ENCODE measurements around the gene EPB41L5.
"Not testable (repeated sequence)": the region's sequence is repeated elsewhere in the genome, so short reads cannot be mapped to it uniquely, and the experiment has no call there.

The EPB41L5 gene

DNA sequence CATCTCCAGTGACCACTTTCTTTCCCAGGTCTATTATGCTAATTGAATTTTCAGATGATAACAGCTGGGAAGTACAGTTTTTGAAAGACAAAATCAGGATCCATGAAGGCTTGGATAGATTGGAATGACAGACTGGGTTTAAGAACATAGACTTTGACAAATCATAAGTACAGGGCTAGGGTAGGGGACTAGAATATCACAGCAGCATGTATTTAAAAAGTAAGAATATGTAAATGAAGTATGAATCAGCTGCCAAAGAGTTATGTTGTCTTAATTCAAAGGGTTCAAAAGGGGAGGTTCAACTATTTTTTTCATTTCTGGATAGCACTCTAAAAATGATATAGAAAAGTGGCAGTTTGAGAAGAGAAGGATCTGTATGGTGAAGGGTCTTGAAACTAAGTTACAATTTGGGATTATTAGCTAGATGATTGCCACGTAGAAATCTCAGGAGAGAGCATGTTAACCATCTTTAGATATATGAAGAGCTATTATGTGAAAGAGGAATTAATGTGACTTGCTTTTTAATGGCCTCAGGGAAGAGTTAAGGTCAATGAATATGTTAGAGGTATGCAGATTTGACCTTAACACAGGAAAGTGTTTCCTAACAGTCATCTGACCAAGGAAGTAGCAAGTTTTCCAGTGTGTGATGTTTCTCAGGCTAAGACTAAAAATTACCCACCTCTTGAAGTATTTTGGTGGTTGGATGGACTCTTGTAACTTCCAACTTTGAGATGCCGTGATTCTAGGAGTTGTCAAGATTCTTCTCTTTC is 128.6 kb downstream of the EPB41L5 start:
- no peak for DNase-seq (ENCODE audit: low read depth, low spot score)

DNA sequence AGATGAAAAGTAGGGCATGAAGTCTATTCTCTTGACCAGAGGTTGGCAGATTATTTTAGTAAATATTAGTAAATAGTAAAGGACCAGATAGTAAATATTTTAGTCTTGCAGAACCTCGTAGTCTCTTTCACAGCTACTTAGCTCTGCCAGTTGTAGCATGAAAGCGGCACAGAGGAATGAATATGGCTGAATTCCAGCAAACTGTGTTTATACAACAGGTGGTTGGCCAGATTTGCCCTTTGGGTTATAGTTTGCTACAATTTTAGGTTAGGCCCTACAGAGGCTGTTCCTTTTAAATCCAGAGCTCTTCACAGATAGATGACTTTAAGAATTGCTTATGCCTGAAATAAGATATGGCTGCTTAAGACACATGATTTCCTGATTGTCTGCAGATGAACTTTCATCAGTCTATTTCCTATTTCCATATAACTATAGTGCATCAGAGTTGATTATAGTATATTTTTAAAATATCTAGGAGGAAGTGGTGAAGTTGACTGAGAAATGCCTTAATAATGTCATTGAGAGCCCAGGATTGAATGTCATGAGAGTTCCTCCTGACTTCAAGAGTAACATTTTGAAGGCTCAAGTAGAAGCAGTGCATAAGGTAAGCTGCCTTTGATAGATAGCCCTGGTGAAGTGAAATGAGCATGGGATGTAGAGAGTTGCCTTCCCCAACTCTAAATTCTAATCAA is 129.8 kb downstream of the EPB41L5 start:
- DNase-seq (ENCODE audit: low read depth, low spot score), result no peak

DNA sequence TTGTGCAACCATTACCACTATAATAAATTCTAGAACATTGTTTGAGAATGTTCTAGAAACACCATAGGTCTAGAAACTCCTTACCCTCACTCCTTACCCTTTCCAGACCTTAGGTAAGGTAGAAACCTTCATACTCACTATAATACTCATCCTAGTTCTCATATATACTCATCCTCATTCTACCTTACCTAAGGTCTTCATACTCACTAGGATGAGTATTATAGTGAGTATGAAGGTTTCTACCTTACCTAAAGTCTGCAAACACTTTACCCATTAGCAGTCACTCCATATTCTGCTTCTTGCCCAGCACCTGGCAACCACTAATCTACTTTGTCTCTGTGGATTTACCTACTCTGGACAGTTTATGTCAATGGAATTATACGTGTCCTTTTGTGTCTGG is 135.4 kb downstream of the EPB41L5 start:
- DNase-seq (ENCODE audit: low read depth, low spot score), result no peak

DNA sequence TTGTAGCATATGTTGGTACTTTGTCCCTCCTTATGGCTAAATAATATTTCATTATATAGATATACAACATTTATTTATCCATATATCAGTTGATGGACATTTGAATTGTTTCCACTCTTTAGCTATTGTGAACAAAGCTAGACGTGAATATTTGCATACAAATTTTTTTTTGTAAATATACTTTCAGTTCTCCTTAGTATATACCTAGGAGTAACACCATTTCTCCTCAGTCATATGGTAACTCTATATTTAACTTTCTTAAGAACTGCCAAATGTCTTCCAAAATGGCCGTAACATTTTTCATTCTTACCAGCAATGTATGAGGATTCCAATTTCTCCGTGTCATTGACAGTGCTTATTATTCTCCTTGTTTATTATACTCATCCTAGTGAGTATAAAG is 135.8 kb downstream of the EPB41L5 start:
- DNase-seq (ENCODE audit: low read depth, low spot score), result no peak

DNA sequence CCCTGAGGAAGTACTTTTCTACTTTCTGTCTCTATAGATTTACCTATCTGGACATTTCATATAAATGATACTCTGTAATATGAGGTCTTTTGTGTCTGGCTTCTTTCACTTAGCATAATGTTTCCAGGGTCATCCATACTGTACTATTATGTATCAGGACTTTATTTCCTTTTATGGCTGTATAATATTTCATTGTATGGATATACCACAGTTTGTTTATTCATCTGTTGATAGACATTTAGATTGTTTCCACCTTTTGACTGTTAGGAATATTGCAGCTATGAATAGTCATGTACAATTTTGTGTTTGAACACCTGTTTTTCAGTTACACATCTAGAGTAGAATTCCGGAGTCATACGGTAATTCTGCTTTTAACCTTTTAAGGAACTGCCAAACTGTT is 136.5 kb downstream of the EPB41L5 start:
- no peak for DNase-seq (ENCODE audit: low read depth, low spot score)

DNA sequence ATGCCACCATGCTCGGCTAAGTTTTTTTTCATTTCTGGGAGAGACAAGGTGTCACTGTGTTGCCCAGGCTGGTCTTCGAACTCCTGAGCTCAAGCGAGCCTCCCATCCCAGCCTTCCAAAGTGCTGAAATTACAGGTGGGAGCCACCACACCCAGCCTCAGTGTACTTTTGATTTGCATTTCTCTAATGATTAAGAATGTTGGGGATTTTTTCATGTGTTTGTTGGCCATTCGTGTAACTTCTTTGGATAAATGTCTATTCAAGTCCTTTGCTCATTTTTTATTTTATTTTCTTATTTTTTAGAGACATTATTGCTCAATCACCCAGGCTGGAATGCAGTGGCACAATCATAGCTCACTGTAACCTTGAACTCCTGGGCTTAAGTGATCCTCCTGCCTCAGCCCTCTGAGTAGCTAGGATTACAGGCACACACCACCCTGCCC is 137.2 kb downstream of the EPB41L5 start:
- no peak for DNase-seq (ENCODE audit: low read depth, low spot score)

DNA sequence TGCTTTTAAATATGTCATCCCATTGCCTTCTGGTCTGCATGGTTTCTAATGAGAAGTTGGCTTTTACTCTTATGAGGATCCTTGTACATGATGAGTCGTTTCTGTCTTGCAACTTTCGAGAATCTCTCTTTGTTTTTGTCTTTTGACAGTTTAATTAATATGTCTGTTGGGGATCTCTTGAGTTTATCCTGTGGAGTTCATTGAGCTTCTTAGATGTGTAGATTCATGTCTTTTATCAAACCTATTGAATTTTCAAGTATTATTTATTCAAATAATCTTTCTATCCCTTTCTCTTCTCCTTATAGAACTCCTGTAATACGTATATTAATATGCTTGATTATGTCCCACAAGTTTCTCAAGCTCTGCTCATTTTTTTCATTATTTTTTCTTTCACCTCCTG is 142.4 kb downstream of the EPB41L5 start:
- no peak for DNase-seq (ENCODE audit: low read depth, low spot score)

DNA sequence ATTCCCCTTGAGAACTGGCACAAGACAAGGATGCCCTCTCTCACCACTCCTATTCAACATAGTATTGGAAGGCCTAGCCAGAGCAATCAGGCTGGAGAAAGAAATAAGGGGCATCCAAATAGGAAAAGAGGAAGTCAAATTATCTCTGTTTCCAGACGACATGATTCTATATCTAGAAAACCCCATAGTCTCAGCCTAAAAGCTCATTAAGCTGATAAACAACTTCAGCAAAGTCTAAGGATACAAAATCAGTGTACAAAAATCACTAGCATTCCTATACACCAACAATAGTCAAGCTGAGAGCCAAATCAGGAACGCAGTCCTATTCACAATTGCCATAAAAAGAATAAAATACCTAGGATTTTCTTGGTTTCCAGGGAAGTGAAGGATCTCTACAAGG is 145.8 kb downstream of the EPB41L5 start:
- not testable (repeated sequence) for DNase-seq (ENCODE audit: low read depth, low spot score)

DNA sequence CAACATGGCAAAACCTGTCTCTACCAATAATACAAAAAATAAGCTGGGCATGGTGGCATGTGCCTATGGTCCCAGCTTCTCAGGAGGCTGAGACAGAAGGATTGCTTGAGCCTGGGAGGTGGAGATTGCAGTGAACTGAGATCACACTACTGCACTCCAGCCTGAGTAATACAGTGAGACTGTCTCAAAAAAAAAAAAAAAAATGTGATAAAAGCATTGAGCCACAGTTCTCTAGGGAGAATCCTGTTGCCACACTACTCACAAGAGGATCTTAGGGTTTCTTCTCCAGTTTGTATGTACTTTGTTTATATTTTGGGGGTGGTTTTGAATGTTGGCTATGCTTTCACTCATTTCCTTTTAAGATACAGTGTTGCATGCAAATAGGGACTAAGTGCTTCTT is 148.3 kb downstream of the EPB41L5 start:
- DNase-seq (ENCODE audit: low read depth, low spot score), result no peak

DNA sequence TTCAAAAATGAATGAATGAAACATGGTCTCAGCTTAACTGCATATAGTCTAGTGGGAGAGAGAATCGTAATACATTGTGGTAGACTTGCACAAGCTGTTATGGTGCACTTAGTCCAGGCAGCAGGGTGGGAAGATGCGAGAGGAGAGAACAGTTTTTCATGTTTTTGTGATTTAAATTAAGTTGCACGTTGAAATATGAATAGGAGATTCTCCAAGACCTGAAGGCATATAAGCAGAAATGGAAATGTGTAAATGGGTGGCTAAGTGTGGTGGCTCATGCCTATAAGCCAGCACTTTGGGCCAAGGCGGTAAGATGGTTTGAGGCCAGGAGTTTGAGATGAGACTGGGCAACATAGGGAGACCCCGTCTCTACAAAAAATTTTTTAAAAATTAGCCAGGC is 149.8 kb downstream of the EPB41L5 start:
- DNase-seq (ENCODE audit: low read depth, low spot score), result no peak

DNA sequence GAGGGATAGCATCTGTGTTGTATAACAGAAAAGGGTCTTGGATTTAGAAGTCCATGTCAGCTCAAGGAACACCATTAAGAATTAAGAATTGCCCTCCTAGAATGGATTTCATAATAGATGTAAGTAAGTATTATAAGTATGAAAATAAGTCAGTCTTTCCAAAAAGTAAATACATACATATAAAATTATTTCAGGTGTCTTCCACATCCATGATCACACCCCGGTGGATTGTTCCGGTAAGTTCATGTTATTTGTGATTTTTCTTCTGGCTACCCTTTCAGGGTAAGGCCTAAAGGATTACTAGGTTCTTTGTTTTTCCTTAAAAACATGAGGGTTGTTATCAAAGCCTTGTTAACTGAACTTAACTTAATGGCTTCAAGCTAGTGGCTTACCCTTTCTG is 154.4 kb downstream of the EPB41L5 start:
- DNase-seq (ENCODE audit: low read depth, low spot score), result no peak

DNA sequence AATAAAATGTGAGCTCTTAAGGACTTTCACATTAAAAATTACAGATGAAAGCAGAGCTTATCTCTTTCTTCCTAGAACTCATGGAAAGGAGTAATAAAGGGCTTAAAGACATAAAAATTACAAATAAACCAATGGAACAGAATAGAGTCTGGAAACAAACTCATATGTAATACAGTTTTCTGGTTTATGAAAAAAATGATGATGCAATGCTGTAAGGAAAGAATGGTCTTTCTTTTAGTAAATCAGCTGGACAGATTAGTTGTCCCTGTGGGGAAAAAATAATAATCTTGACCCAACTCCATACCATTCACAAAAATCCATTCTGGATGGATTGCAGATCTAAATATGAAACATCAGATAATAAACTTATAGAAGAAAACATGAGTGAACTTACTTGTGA is 156.1 kb downstream of the EPB41L5 start:
- no peak for DNase-seq (ENCODE audit: low read depth, low spot score)

DNA sequence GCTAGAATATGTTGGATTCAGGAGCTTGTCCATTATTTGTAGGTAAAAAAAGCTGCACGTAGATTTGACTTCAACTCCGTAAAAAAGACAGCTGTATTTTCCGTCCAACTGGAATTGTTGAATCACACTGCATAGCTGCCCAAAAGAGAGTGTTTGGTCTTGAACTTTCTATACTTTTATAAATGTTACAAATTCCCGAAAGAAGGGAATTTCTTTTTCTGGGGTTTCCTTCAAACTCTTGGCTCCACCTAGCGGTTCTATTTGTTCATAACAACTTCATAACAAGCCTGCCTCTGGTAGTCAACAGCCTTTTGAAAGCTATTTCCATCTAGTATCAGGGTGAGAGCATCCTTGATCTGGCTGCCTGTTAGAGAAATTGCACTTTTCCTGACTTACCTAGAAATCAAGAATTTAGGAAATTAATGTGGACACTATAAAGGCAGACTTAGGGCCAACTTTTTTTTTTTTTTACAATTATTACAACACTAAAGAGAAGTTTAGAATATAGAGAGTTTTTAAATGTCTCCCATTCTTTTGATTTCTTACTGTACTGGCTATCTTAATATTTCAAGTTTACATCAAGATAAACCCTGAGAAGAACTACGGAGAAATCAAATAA is 162.2 kb downstream of the EPB41L5 start:
- peak; percentile 81 for DNase-seq (ENCODE audit: low read depth, low spot score)

DNA sequence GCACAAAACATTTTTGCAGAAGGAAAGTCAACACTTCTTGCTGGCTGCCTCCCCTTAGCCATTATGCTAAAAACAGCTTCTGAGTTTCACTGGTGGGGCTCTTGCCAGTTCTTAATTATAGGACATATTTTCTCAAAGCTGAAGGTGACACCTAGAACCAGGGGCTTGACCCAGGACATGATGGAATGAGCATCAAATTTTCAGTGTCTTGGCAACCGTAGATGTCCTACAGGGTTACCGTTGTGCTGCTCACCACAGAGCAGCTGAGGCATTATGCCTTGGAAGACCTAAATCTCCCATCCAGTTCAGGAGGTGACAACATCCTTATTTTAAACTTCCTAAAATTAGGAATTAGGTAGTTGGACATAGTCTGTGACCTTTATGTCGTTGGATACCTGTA is 163.6 kb downstream of the EPB41L5 start:
- DNase-seq (ENCODE audit: low read depth, low spot score), result no peak

DNA sequence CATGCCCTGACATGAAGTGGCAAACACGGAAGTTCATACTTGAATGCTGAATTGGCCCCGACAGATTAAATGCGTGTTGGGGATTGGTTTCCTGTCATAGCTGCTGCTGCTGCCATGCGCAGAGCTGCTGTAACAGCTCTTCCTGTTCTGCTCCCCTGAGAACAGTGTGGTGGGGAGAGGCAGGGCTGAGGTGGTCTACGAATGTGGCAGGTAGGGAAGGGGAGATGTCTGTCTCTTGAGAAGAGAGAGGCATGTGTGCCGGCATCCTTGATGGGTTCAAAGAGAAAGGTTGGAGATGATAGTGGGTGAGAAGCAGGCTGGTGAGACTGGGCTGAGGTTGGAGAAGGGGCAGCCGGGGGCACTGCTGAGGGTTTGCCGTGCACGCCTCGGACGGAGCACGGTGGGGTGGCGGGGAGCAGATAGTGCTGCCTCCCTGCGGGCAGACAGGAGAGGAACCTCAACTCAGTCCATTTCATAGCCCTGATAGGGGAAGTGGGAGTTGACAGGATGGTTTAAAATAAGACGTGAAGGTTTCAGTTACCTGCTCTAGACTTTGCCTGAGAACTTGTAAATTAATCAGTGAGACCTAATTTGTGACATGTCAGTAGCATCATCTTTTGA is 164.2 kb downstream of the EPB41L5 start:
- no peak for DNase-seq (ENCODE audit: low read depth, low spot score)

DNA sequence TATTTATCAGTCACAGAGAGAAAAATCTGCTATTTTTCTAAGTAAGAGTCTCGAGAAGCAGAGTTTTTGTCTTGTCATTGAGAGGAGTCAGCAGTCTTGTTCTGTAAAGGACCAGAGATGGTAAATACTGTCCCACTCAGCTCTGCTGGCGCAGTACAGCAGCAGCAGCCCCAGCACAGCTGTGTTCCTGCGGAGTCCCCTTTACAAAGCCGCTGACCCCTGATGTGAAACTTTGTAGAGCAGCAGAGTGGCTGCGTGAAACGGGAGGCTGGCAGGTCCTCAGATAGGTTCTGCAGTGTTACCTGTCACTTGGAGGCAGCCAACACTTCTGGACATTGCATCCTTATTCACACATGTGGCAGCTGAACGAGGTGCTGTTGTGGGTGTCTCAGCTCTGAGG is 165.1 kb downstream of the EPB41L5 start:
- no peak for DNase-seq (ENCODE audit: low read depth, low spot score)

DNA sequence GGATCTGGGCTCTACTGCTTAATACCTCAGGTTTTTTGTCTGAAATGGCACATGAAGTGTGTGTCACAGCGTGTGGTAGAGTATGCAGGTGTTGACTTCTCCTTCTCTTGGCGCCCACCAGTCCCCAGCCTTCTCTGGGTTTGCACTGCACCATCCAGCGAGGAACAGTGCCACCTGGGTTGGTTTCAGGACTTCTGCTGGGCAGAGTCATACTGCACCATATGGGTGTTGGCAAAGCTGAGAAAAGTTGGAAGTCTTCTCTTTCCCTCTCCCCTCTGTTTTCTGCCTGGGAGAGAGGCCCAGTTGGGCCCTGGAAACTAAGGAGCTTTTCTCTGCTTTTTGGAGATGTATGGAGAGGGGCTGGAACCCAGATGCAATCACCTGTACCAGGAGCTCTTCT is 166.5 kb downstream of the EPB41L5 start:
- DNase-seq (ENCODE audit: low read depth, low spot score), result no peak

DNA sequence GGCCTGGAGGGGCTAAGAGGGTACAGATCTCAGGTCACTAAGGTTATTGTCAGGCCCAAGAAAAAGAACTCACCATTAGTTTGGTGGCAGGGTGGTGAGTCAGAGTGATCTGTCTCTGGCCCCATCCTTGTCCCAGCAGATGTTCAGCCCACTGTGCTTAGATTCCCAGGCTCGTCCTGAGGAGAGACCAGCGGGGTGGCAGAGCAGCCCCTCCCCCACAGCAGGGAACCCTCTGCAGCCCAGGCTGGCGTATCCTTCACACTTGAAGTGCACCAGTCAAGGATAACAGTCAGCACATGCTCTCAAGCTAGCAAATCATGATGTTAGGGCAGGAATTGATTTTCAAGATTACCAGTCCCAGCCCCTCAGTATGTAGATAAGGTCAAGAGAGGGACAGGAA is 167.2 kb downstream of the EPB41L5 start:
- DNase-seq (ENCODE audit: low read depth, low spot score), result no peak

DNA sequence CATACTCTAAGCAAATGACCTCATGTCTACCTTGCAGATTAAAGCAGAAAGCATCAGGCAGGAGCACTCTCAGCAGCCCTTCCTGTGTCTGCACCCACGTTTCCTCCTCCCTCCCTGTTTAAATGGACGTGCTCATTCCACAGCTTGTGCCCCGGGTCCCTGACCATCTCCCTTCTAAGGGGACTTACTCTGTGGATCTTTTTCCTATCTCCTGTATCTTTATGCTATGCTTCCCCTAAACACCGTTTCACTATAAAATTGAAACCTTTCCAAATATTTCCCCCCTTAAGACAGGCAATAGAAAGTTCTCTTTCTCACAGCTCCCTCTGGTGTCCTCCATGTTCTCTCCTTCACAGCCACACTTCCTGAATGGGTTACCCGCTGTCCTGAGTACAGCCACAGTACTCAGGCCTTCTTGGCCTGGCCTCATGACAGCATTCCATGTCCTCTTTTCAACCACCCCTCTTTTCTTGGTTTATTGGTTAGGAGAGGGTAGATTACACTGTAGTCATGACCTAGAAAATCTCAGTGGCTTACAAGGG is 169.2 kb downstream of the EPB41L5 start:
- DNase-seq (ENCODE audit: low read depth, low spot score), result no peak

DNA sequence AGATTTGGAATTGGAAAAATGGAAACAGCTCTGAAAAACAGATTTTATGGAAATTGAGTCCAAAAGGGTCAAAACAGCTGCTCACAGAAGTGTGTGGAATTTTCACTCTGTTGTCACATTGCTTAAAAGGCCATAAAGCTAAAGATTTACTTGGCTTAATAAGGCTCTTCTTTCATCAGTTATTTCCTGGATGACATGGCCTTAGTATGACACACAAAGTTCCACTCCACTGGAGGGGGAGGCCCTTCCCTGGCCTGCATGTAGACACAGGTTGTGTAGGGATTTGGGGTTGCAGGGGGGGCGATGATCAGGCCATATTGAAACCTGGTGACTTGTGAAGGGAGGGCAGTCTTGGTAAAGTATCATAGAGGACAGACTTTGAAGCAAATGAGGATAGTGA is 176.3 kb downstream of the EPB41L5 start:
- no peak for DNase-seq (ENCODE audit: low read depth, low spot score)

DNA sequence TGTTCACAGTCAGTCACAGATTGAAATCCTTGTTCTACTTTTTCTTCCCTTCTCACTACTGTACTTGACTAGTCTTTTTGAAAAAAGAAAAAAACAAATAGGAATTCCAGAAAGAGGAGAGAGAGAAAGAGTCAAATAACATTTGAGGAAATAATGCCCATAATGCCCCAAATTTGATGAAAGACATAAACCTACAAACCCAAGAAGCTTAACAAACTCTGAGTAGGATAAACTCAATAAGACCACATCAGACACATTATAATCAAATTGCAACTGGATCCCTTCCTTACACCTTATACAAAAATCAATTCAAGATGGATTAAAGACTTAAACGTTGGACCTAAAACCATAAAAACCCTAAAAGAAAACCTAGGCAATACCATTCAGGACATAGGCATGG is 179.4 kb downstream of the EPB41L5 start:
- DNase-seq (ENCODE audit: low read depth, low spot score), result no peak

DNA sequence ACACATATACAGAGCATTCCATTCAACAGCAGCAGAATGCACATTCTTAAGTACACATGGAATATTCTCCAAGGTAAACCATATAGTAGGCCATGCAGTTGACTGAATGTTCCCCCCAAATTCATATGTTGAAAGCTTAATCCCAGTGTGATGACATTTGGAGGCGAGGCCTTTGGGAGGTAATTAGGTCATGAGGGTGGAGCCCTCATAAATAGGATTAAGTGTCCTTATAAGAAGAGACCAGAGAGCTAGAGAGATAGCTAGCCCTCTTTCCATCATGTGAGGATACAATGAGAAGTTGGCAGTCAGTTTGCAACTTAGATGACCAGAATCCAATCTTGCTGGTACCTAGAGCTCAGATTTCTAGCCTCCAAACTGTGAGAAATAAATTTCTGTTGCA is 182.7 kb downstream of the EPB41L5 start:
- DNase-seq (ENCODE audit: low read depth, low spot score), result no peak
